Lower lobe of right lung (tissue), 2 donors: Measurements from ENCODE around the gene ZC3H12D. TPM values are rescaled to one million over a fixed set of nuclear protein-coding genes. Genes with fewer than 3 reads are reported as not detected.

Experiments used
- ATAC-seq, 2 donors: fragments of 200-7000 bp; cut with Tn5 transposase; one replicate each; pipeline ENCODE4 v1.9.1; 2020 to 2022; ENCODE audit warnings: mild to moderate bottlenecking in 2 of 2, moderate library complexity in 2 of 2
- DNase-seq: peaks from one replicate; pipeline ENCODE4 v3.0.0-alpha.2; 2020
- H3K27ac ChIP-seq: fragments of 200-600 bp; one replicate; pipeline ENCODE4 v1.8.0; 2022
- H3K27me3 ChIP-seq: fragments of 200-600 bp; one replicate; pipeline ENCODE4 v1.8.0; 2022; ENCODE audit warnings: low read depth
- H3K36me3 ChIP-seq: fragments of 200-600 bp; one replicate; pipeline ENCODE4 v1.8.0; 2022; ENCODE audit warnings: mild to moderate bottlenecking
- H3K4me1 ChIP-seq: fragments of 200-600 bp; one replicate; pipeline ENCODE4 v1.8.0; 2022
- H3K4me3 ChIP-seq: fragments of 200-600 bp; one replicate; pipeline ENCODE4 v1.8.0; 2022; ENCODE audit warnings: mild to moderate bottlenecking
- H3K9me3 ChIP-seq: fragments of 200-600 bp; one replicate; pipeline ENCODE4 v1.8.0; 2022
- CTCF ChIP-seq: fragments of 200-600 bp; IDR thresholded peaks from one replicate; pipeline ENCODE4 v1.8.0; 2022; ENCODE audit warnings: antibody characterized with exemption, mild to moderate bottlenecking
- intact Hi-C: fragments of 100-400 bp; cut with DNase I; formaldehyde crosslinking; loops from one replicate; pipeline ENCODE4 v1.11.0; 2022
- total RNA-seq: library from RNA; stranded (reverse); fragmentation: NEBNext Ultra II Directional; extraction: Animal tissue kit (Norgen Biotek cat#: 25700); gene quantifications from one replicate; pipeline ENCODE4 v1.2.1, GENCODE V29; 2021
- donor health status: DM: no; HTN: yes; CAD: no; lungs with severe emphysema.

Gene ZC3H12D
- total RNA-seq, 1 donor from 2014 or later, result 2.6 TPM

GRCh38 chr6:149433881-149434280 is 50.9 kb downstream of the ZC3H12D start:
- no peak overlapping the region for H3K27ac ChIP-seq
- H3K36me3 ChIP-seq, result no peaks in the 10 kb centered on the region
- H3K4me1 ChIP-seq, result peaks cover 7% of the 10 kb centered on the region
- no peaks in the 10 kb centered on the region for H3K27me3 ChIP-seq
- intact Hi-C loops, result loop anchor here (5.0 kb wide), 1 partner anchor 352 kb away; no protein-coding TSS in a partner anchor
- no peaks in the 10 kb centered on the region for H3K9me3 ChIP-seq
- no peak overlapping the region for H3K4me3 ChIP-seq
- ATAC-seq, result no peak
- no peak for TF ChIP-seq CTCF
- DNase-seq, result no peak

DNA sequence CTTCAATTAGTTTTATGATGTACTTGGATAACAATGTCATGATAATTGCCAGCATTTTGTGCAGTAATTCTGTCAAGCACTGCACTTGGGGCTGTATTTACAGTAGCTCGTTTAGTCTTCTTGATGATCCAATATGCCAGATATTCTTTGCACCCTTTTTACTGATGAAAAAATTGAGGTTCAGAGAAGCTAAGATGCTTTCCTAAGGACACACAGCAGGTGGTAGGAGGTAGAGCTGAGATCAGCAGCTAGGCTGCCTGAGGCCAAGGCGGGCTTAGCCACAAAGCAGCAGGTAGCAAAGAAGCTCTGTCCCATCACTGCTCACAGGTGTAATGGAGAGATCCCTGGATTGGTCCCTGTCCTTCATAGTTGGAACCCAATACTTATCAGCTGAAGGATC is 51.4 kb downstream of the ZC3H12D start:
- no peak for ATAC-seq
- H3K4me3 ChIP-seq, result no peak overlapping the region
- no peaks in the 10 kb centered on the region for H3K9me3 ChIP-seq
- DNase-seq, result no peak
- H3K36me3 ChIP-seq, result no peaks in the 10 kb centered on the region
- H3K27me3 ChIP-seq, result no peaks in the 10 kb centered on the region
- peaks cover 7% of the 10 kb centered on the region for H3K4me1 ChIP-seq
- no peak for TF ChIP-seq CTCF
- intact Hi-C loops, result loop anchor here (5.0 kb wide), 1 partner anchor 351 kb away; no protein-coding TSS in a partner anchor
- no peak overlapping the region for H3K27ac ChIP-seq

GRCh38 chr6:149431905-149432775 is 52.7 kb downstream of the ZC3H12D start:
- ATAC-seq (peak; percentile 93), DNase-seq (peak; percentile 92)
- no peak overlapping the region for H3K4me3 ChIP-seq
- no peaks in the 10 kb centered on the region for H3K36me3 ChIP-seq
- H3K9me3 ChIP-seq, result no peaks in the 10 kb centered on the region
- intact Hi-C loops, result loop anchor here (5.0 kb wide), 1 partner anchor 350 kb away; no protein-coding TSS in a partner anchor
- H3K27ac ChIP-seq, result no peak overlapping the region
- no peaks in the 10 kb centered on the region for H3K27me3 ChIP-seq
- H3K4me1 ChIP-seq, result peaks cover 7% of the 10 kb centered on the region
- peak; percentile 96 for TF ChIP-seq CTCF

DNA sequence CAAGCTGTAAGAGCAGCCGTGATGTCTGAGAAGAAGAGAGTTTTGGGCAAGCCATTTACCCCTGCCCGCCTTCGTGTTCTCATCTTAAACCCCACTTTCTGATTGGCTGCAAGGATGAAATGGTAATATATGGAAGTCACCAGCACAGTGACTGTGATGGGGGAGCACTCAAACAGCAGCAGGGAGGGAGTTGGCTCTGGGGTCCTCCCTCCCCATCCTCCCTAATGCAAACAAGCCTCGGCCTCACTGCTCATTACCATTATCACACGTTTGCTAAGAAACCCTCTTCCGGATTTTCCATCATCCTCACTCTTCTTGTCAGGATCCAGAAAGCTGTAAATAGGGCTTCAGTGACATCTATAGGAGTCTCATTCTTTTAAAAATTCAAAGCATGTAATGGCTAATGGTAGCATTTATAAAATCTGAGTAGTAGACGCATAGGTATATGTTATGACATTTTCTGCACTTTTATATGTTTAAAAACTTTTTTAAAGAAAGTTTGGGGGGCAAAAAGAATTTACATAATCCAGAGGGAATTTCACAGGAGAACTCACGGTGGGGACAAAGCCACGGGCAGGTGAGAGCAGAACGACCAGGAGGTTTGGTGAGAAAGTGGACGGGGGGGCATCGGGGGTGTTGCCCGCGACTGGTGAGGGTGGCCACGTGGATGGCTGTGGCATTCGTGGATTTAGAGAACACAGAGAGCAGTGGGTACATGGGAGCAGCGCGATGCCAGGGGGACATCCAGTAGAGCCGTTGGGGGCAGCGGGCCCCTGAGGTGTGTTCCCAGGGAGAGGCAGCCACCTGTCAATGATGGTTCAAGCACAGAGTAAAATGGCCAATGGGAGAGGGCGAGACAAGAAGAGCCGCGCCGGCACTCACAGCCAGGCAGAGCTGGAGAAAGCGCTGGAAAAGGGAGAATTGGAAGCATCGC is 55.1 kb downstream of the ZC3H12D start:
- Histone ChIP-seq H3K27ac (no peak overlapping the region), H3K27me3 (no peaks in the 10 kb centered on the region), H3K4me3 (no peak overlapping the region), H3K36me3 (no peaks in the 10 kb centered on the region), H3K4me1 (peaks cover 7% of the 10 kb centered on the region), H3K9me3 (no peaks in the 10 kb centered on the region)
- intact Hi-C loops, result loop anchor here (5.0 kb wide), 1 partner anchor 347 kb away; no protein-coding TSS in a partner anchor
- ATAC-seq (no peak), DNase-seq (no peak)
- TF ChIP-seq CTCF, result no peak

DNA sequence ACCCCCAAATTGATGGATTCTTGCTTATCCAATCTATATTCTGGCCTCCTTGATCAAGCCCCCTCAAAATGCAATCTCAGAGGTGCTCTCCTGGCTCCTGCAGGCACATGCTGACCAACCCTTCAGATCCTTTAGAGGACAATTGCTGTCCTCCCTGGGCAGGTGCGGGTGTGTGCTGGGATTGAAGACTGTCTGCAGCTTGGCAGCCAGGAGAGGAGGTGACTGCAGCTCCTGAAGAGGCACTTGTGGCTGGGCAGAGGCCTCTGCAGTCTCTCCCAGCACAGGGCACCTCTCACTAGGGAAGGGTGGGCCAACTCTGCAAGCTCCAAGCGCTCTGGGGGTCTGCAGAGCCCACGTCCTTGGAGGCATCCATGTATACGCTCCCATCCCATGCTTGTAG is 56.2 kb downstream of the ZC3H12D start:
- ATAC-seq, result no peak

More for the DNA sequence above, 56.2 kb downstream of the ZC3H12D start:
- Histone ChIP-seq H3K36me3 (no peaks in the 10 kb centered on the region), H3K27ac (no peak overlapping the region), H3K27me3 (no peaks in the 10 kb centered on the region), H3K4me3 (no peak overlapping the region), H3K9me3 (no peaks in the 10 kb centered on the region), H3K4me1 (peaks cover 11% of the 10 kb centered on the region)
- intact Hi-C loops, result no loop called here
- no peak for TF ChIP-seq CTCF
- DNase-seq, result no peak
